H1 (cell line): Measurements from ENCODE around the gene CDHR2. TPM values are rescaled to one million over a fixed set of nuclear protein-coding genes. Genes with fewer than 3 reads are reported as not detected.

Source experiments
- CTCF ChIA-PET: fragments of 300-600 bp; sonication (Branson Sonifier 250); formaldehyde crosslinking; loops from one replicate; lab custom pipeline; 2021; ENCODE audit not compliant: partially characterized antibody; lab: Charles Lee
- POLR2A ChIA-PET: fragments of 300-600 bp; sonication (Branson Sonifier 250); formaldehyde crosslinking; loops from one replicate; lab custom pipeline; 2021; ENCODE audit warnings: inconsistent platforms; ENCODE audit not compliant: partially characterized antibody; lab: Charles Lee
- DNase-seq, 2 experiments: peaks; one replicate each; pipeline versions ENCODE4 v3.0.0 to v3.0.0-alpha.2; 2010 to 2022; ENCODE audit warnings: low spot score in 2 of 2, low read depth in 1 of 2, mixed read lengths in 1 of 2
- FAIRE-seq: peaks from 2 replicates; lab custom pipeline; 2011; peaks lifted over from hg19 to GRCh38; lab: Jason Lieb, UNC
- H2AFZ ChIP-seq: 2 replicates; pipeline ENCODE4 v1.8.1; 2012; ENCODE audit warnings: low read length, inconsistent platforms
- H2AK5ac ChIP-seq: 2 replicates; pipeline ENCODE4 v1.6.1; 2013; ENCODE audit warnings: low read depth, low read length
- H2BK120ac ChIP-seq: replicated peaks from 2 replicates; pipeline ENCODE3; 2013; ENCODE audit warnings: low read depth, low read length, inconsistent platforms
- H2BK12ac ChIP-seq: 2 replicates; pipeline ENCODE4 v1.6.1; 2013; ENCODE audit warnings: low read depth, low read length
- H2BK15ac ChIP-seq: 2 replicates; pipeline ENCODE4 v1.6.1; 2013; ENCODE audit warnings: low read length
- H2BK20ac ChIP-seq: 2 replicates; pipeline ENCODE4 v1.6.1; 2013; ENCODE audit warnings: low read length
- H2BK5ac ChIP-seq: 2 replicates; pipeline ENCODE4 v1.6.1; 2013; ENCODE audit warnings: low read depth, low read length
- H3K14ac ChIP-seq: 2 replicates; pipeline ENCODE4 v1.6.1; 2013; ENCODE audit warnings: inconsistent platforms; ENCODE audit not compliant: insufficient read length
- H3K18ac ChIP-seq: 2 replicates; pipeline ENCODE4 v1.6.1; 2013; ENCODE audit warnings: low read length; ENCODE audit errors: extremely low read depth
- H3K23ac ChIP-seq: 2 replicates; pipeline ENCODE4 v1.6.1; 2013; ENCODE audit warnings: inconsistent platforms; ENCODE audit not compliant: insufficient read length
- H3K23me2 ChIP-seq: 2 replicates; pipeline ENCODE4 v1.6.1; 2013; ENCODE audit warnings: low read depth, low read length
- H3K27ac ChIP-seq: 2 replicates; pipeline ENCODE4 v1.6.1; 2011; ENCODE audit warnings: low read depth, low read length, inconsistent platforms
- H3K27me3 ChIP-seq, 4 experiments: replicated peaks in 1 of 4; 1 replicate in 1 of 4; 2 replicates in 3 of 4; pipeline versions ENCODE4 v1.6.1 to v1.8.1; 2011 to 2013; ENCODE audit warnings: low read length in 3 of 4, mild to moderate bottlenecking in 3 of 4, inconsistent platforms in 2 of 4, mixed read lengths in 2 of 4, moderate library complexity in 1 of 4; ENCODE audit not compliant: control insufficient read depth in 3 of 4, insufficient read depth in 3 of 4; ENCODE audit errors: extremely low read depth in 1 of 4
- H3K36me3 ChIP-seq, 4 experiments: 2 replicates each; pipeline versions ENCODE4 v1.6.1 to v1.8.1; 2011 to 2013; ENCODE audit warnings: mild to moderate bottlenecking in 4 of 4, low read length in 3 of 4, moderate library complexity in 2 of 4, control low read depth in 1 of 4, inconsistent platforms in 1 of 4; ENCODE audit not compliant: insufficient read depth in 4 of 4, control insufficient read depth in 2 of 4
- H3K4ac ChIP-seq: replicated peaks from 2 replicates; pipeline ENCODE3; 2013; ENCODE audit warnings: low read length, low read depth, mixed read lengths, inconsistent platforms; ENCODE audit not compliant: insufficient read length
- H3K4me1 ChIP-seq, 4 experiments: replicated peaks in 1 of 4; 1 replicate in 1 of 4; 2 replicates in 3 of 4; pipeline versions ENCODE4 v1.6.1 to v1.8.1; 2011 to 2013; ENCODE audit warnings: low read length in 3 of 4, inconsistent platforms in 2 of 4, mixed read lengths in 1 of 4; ENCODE audit not compliant: insufficient read depth in 4 of 4, control insufficient read depth in 3 of 4
- H3K4me2 ChIP-seq, 2 experiments: 2 replicates each; pipeline versions ENCODE4 v1.6.1 to v1.8.1; 2011 to 2013; ENCODE audit warnings: low read depth in 2 of 2, low read length in 2 of 2, control low read depth in 1 of 2, inconsistent platforms in 1 of 2, mild to moderate bottlenecking in 1 of 2; ENCODE audit not compliant: insufficient read depth in 1 of 2
- H3K4me3 ChIP-seq, 4 experiments: fragments of 200-600, 300-600 bp in 1 of 4; sonication (generic), shearing (Covaris generic), sonication (Bioruptor Twin) in 1 of 4; 2 replicates each; pipeline versions ENCODE4 v1.5.1 to v1.8.1; 2011 to 2016; ENCODE audit warnings: low read length in 4 of 4, low read depth in 3 of 4, control low read depth in 2 of 4, inconsistent platforms in 2 of 4, mild to moderate bottlenecking in 2 of 4, mixed read lengths in 1 of 4, moderate library complexity in 1 of 4; ENCODE audit not compliant: insufficient read depth in 2 of 4; ENCODE audit errors: extremely low read depth in 1 of 4
- H3K56ac ChIP-seq: replicated peaks from 2 replicates; pipeline ENCODE3; 2013; ENCODE audit warnings: low read depth, mild to moderate bottlenecking, mixed read lengths, low read length, inconsistent platforms; ENCODE audit not compliant: insufficient read length
- H3K79me1 ChIP-seq: 2 replicates; pipeline ENCODE4 v1.6.1; 2013; ENCODE audit warnings: low read depth, low read length, control low read depth
- H3K79me2 ChIP-seq, 2 experiments: 2 replicates each; pipeline versions ENCODE4 v1.6.1 to v1.8.1; 2012 to 2013; ENCODE audit warnings: low read length in 2 of 2, mild to moderate bottlenecking in 2 of 2, inconsistent platforms in 1 of 2; ENCODE audit not compliant: insufficient read depth in 2 of 2, control insufficient read depth in 1 of 2
- H3K9ac ChIP-seq, 4 experiments: replicated peaks in 1 of 4; 1 replicate in 1 of 4; 2 replicates in 3 of 4; pipeline versions ENCODE4 v1.6.1 to v1.8.1; 2011 to 2013; ENCODE audit warnings: low read depth in 3 of 4, low read length in 3 of 4, control low read depth in 2 of 4, mild to moderate bottlenecking in 2 of 4, moderate library complexity in 2 of 4, inconsistent platforms in 1 of 4; ENCODE audit errors: extremely low read depth in 1 of 4
- H3K9me3 ChIP-seq, 2 experiments: 2 replicates each; pipeline versions ENCODE4 v1.6.1 to v1.8.1; 2012 to 2013; ENCODE audit warnings: mild to moderate bottlenecking in 2 of 2, moderate library complexity in 2 of 2, control low read depth in 1 of 2, inconsistent platforms in 1 of 2, low read depth in 1 of 2, low read length in 1 of 2, mixed read lengths in 1 of 2; ENCODE audit not compliant: insufficient read depth in 2 of 2
- H4K20me1 ChIP-seq, 2 experiments: replicated peaks in 1 of 2; 2 replicates each; pipeline versions ENCODE3 to v1.8.1; 2011 to 2013; ENCODE audit warnings: inconsistent platforms in 2 of 2, low read length in 2 of 2, mild to moderate bottlenecking in 1 of 2; ENCODE audit not compliant: insufficient read depth in 2 of 2, control insufficient read depth in 1 of 2
- H4K5ac ChIP-seq: 2 replicates; pipeline ENCODE4 v1.6.1; 2013; ENCODE audit warnings: low read length, low read depth, mixed read lengths, inconsistent platforms; ENCODE audit not compliant: insufficient read length
- H4K8ac ChIP-seq: 2 replicates; pipeline ENCODE4 v1.8.0; 2013; ENCODE audit warnings: mild to moderate bottlenecking, moderate library complexity, low read length, inconsistent platforms; ENCODE audit not compliant: insufficient read depth; ENCODE audit errors: extremely low read depth
- H4K91ac ChIP-seq: replicated peaks from 2 replicates; pipeline ENCODE3; 2013; ENCODE audit warnings: low read length, mixed read lengths, inconsistent platforms; ENCODE audit not compliant: insufficient read length
- KDM1A ChIP-seq: fragments of 200-600, 300-600 bp; sonication (generic); IDR thresholded peaks from 2 replicates; pipeline ENCODE4 v1.7.1; 2016; ENCODE audit warnings: mild to moderate bottlenecking, low read length, borderline replicate concordance
- SP1 ChIP-seq: IDR thresholded peaks from 2 replicates; pipeline ENCODE4 v1.6.1; 2011; ENCODE audit warnings: low read depth, low read length
- TBP ChIP-seq: IDR thresholded peaks from 2 replicates; pipeline ENCODE4 v1.6.1; 2011; ENCODE audit warnings: low read depth, low read length, improper control_type of control experiment
- YY1 ChIP-seq: IDR thresholded peaks from 2 replicates; pipeline ENCODE4 v1.6.1; 2011; ENCODE audit warnings: low read depth, mild to moderate bottlenecking, low read length
- WGBS, 2 experiments: shearing (Covaris generic) in 1 of 2; methylation state at CpG; one replicate each; pipeline versions ENCODE4 v1.1.6 to v1.1.7; 2013 to 2015; ENCODE audit warnings: low lambda C conversion rate in 2 of 2, mixed read lengths in 2 of 2, inconsistent platforms in 1 of 2, low coverage in 1 of 2, missing lambda C conversion rate in 1 of 2; ENCODE audit not compliant: insufficient replicate concordance in 2 of 2, insufficient coverage in 1 of 2, insufficient read length in 1 of 2; ENCODE audit errors: extremely low coverage in 1 of 2, missing lambda C conversion rate in 1 of 2; 5-methylcytosine and 5-hydroxymethylcytosine counted together
- polyA plus RNA-seq, 7 experiments: library from polyadenylated mRNA; depleted of rRNA in 3 of 7; stranded (reverse) in 5 of 7; unstranded in 2 of 7; fragments of >200 nt in 5 of 7; fragments of 200-250 nt in 2 of 7; gene quantifications; 1 replicate in 5 of 7; 2 replicates in 1 of 7; 4 replicates in 1 of 7; pipeline versions ENCODE4 v1.2.1 to v1.2.3, GENCODE V29; 2011 to 2013; ENCODE audit warnings: missing spikeins in 2 of 7, mixed read lengths in 2 of 7
- total RNA-seq: library from RNA; stranded (reverse); fragmentation: NEBNext Ultra II Directional; extraction: Animal tissue kit (Norgen Biotek cat#: 25700); gene quantifications from 2 replicates; pipeline ENCODE4 v1.2.1, GENCODE V29; 2021
- TF ChIP-seq, protein P1 (sequence below): IDR thresholded peaks from 2 replicates; pipeline ENCODE4 v1.6.1; 2012; ENCODE audit warnings: low read length, inconsistent platforms

The CDHR2 gene
- total and polyA plus RNA-seq, 2 of the 8 experiments (the other 6 are each of a cell fraction or from before 2014, with no cell fraction given) = 0.02 to 0.43 TPM

DNA sequence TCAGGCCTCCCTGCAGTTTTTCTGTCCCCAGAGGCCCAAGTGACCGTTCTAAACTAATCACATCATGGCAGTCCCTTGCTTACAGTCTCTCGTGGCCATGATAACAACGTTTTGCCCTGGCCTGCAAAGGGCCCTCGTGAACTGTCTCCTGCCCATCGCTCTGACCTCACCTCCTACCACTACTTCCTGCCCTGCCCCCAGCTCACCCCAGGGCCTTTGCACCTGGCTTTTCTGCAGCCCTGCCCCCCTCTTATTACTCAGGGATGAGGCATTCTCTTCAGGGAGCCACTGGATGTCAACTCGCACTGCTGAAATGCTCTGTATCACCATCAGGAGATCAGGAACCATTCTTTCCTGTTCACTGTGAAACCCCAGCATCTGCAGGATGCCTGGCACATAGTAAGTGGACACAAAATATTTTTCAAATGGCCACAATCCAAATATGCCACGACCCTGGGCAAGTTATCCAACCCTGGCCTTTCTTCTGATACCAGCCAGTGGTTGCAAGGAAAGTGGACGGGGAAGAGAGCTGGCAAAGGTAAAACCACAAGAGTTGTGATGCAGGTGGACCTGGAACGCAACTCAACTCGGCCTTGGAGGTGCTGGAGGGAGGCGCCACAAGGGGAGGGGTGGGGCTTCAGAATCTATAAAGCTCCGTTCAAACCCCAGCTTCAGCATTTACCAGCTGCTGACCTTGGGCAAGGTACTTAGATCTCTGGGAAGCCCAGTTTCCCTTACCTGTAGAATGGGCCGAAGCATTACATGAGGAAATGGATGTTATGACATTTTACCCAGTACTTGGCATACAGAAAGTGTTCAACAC is 79.5 kb downstream of the CDHR2 start:
- H2BK12ac ChIP-seq = no peak overlapping the region
- H3K14ac ChIP-seq = no peak overlapping the region
- H3K4me1 ChIP-seq = peaks cover 7 to 30% (median 11%) of the 10 kb centered on the region in 4 experiments
- peak overlapping the region; percentile 81 to 89 (median 84); a peak in 4 of 8 replicates for H3K4me3 ChIP-seq
- DNase-seq (no peak), FAIRE-seq (no peak)
- H2BK15ac ChIP-seq = no peak overlapping the region
- H3K23ac ChIP-seq = no peak overlapping the region
- H3K4me2 ChIP-seq = peak overlapping the region; percentile 89 to 100; a peak in 3 of 4 replicates
- no peak overlapping the region for H2AK5ac ChIP-seq
- H3K4ac ChIP-seq = no peak overlapping the region
- H3K56ac ChIP-seq = no peak overlapping the region
- peaks cover 16% of the 10 kb centered on the region for H3K23me2 ChIP-seq
- no peaks in the 10 kb centered on the region for H3K9me3 ChIP-seq
- H4K91ac ChIP-seq = no peak overlapping the region
- CTCF ChIA-PET = interaction anchor here (0.8 kb wide), 1 partner anchor 55 kb away, joined by 4 read pairs; no protein-coding TSS in a partner anchor
- H2AFZ ChIP-seq = no peak overlapping the region
- no peak overlapping the region for H4K8ac ChIP-seq
- H3K18ac ChIP-seq = no peak overlapping the region
- no peak overlapping the region for H4K5ac ChIP-seq
- no peaks in the 10 kb centered on the region for H3K36me3 ChIP-seq
- no peak overlapping the region for H2BK5ac ChIP-seq
- no peak overlapping the region for H3K27ac ChIP-seq
- peaks cover 3 to 40% (median 34%) of the 10 kb centered on the region in 4 experiments for H3K27me3 ChIP-seq
- H4K20me1 ChIP-seq = peaks cover 0 to 4% of the 10 kb centered on the region in 2 experiments
- TF ChIP-seq TBP (peak; percentile 19; the same call in 1 of the 2 replicates), SP1 (no peak), YY1 (no peak), KDM1A (0 out of 2 replicates have a peak, but pooled peaks have one; percentile 37)
- TF ChIP-seq, protein P1, sequence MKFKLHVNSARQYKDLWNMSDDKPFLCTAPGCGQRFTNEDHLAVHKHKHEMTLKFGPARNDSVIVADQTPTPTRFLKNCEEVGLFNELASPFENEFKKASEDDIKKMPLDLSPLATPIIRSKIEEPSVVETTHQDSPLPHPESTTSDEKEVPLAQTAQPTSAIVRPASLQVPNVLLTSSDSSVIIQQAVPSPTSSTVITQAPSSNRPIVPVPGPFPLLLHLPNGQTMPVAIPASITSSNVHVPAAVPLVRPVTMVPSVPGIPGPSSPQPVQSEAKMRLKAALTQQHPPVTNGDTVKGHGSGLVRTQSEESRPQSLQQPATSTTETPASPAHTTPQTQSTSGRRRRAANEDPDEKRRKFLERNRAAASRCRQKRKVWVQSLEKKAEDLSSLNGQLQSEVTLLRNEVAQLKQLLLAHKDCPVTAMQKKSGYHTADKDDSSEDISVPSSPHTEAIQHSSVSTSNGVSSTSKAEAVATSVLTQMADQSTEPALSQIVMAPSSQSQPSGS = no peak
- H2BK120ac ChIP-seq = no peak overlapping the region
- no peaks in the 10 kb centered on the region for H3K79me1 ChIP-seq
- H2BK20ac ChIP-seq = no peak overlapping the region; the same call in 1 of the 2 replicates
- WGBS, 2 experiments = 65% methylated on average over 13 of the region's 13 CpGs; no CpG with 5 or more reads in 1 of the 2 experiments
- POLR2A ChIA-PET = interaction anchor here (1.0 to 2.7 kb wide), 6 partner anchors 8 to 92 kb away, joined by 3 to 19 read pairs (median 3); partner anchors contain the start of gene RNF44
- no peaks in the 10 kb centered on the region for H3K79me2 ChIP-seq
- H3K9ac ChIP-seq = no peak overlapping the region
